Right lobe of liver (tissue), 4 donors: ENCODE data around the gene CCKAR.

Experiments used
- POLR2A ChIP-seq: fragments of 450-650 bp; IDR thresholded peaks from one replicate; pipeline ENCODE4 v1.6.1; 2017; ENCODE audit warnings: antibody characterized with exemption, mild to moderate bottlenecking
- TF ChIP-seq, protein P1 (sequence below), 4 donors: fragments of 200-600 bp in 3 of 4; fragments of 450-650 bp in 1 of 4; IDR thresholded peaks; one replicate each; pipeline versions ENCODE4 v1.5.1 to v1.8.0; 2016 to 2022; ENCODE audit warnings: antibody characterized with exemption in 4 of 4, mild to moderate bottlenecking in 2 of 4
- donor health status: DM: no; HTN: no; CAD: no.
- donor health status: DM: no; HTN: no; CAD: no.
- donor health status: DM: no; HTN: yes; CAD: no.

DNA sequence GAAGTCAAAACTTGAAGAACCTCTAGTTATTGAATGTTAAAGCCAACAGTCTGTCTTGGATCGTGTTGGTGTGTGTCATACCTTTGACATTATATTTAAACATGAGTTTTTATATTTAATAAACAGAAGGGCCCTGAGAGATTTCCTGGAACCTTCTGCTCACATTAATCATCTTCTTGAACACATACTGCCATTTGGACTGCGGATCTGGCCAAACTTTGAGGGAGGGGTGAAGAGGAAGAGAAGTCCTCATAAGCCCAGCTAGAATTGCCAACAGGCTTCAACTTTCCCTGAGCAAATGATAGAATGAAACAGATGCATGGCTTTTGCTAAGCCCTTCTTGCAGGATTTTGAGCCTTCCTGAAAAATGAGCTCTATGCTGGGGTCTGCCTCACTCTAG lies 27.4 kb downstream of the CCKAR start:
- TF ChIP-seq, protein P1, sequence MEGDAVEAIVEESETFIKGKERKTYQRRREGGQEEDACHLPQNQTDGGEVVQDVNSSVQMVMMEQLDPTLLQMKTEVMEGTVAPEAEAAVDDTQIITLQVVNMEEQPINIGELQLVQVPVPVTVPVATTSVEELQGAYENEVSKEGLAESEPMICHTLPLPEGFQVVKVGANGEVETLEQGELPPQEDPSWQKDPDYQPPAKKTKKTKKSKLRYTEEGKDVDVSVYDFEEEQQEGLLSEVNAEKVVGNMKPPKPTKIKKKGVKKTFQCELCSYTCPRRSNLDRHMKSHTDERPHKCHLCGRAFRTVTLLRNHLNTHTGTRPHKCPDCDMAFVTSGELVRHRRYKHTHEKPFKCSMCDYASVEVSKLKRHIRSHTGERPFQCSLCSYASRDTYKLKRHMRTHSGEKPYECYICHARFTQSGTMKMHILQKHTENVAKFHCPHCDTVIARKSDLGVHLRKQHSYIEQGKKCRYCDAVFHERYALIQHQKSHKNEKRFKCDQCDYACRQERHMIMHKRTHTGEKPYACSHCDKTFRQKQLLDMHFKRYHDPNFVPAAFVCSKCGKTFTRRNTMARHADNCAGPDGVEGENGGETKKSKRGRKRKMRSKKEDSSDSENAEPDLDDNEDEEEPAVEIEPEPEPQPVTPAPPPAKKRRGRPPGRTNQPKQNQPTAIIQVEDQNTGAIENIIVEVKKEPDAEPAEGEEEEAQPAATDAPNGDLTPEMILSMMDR (IDR thresholded peaks at IDR 0.05) = no peak
- TF ChIP-seq POLR2A = no peak
